UCSD-AML1 (cell line): ENCODE data around the gene ZBTB45.

Source experiments
- DNase-seq: peaks from one replicate; lab custom pipeline; 2025; ENCODE audit not compliant: unreplicated experiment; lab: John Stamatoyannopoulos, UW

The ZBTB45 gene

GRCh38 chr19:58519355-58520256 lies at the start of gene ZBTB45:
Gene ZBTB45, minus strand, starts transcription at chr19:58519810. Its CDS starts 2,137 bp downstream, at chr19:58517673.
- peak; percentile 96 for DNase-seq

- DNase-seq, result no peak
Observed at GRCh38 chr19:58568453-58569130, 49.0 kb upstream of the ZBTB45 start.

GRCh38 chr19:58566989-58567388 lies 47.4 kb upstream of the ZBTB45 start:
- DNase-seq, result no peak

- DNase-seq, result no peak
Observed at GRCh38 chr19:58563823-58564222, 44.2 kb upstream of the ZBTB45 start.

- no peak for DNase-seq
Observed at GRCh38 chr19:58563034-58563573, 43.5 kb upstream of the ZBTB45 start.

GRCh38 chr19:58562122-58563033 lies 42.8 kb upstream of the ZBTB45 start:
- no peak for DNase-seq

- no peak for DNase-seq
Observed at GRCh38 chr19:58561373-58562121, 41.9 kb upstream of the ZBTB45 start.

- no peak for DNase-seq
Observed at GRCh38 chr19:58560921-58561320, 41.3 kb upstream of the ZBTB45 start.

- no peak for DNase-seq
Observed at GRCh38 chr19:58560007-58560887, 40.6 kb upstream of the ZBTB45 start.

- DNase-seq, result no peak
Observed at GRCh38 chr19:58559275-58560006, 39.8 kb upstream of the ZBTB45 start.

- DNase-seq, result no peak
Observed at GRCh38 chr19:58558623-58559274, 39.1 kb upstream of the ZBTB45 start.

- no peak for DNase-seq
Observed at GRCh38 chr19:58558066-58558622, 38.5 kb upstream of the ZBTB45 start, which contains the start of gene UBE2M. Gene UBE2M, minus strand, starts transcription at chr19:58558611. Its CDS starts 230 bp downstream, at chr19:58558381.

GRCh38 chr19:58557221-58558065 lies 37.8 kb upstream of the ZBTB45 start:
- no peak for DNase-seq

GRCh38 chr19:58556622-58557220 lies 37.1 kb upstream of the ZBTB45 start:
- no peak for DNase-seq

GRCh38 chr19:58555920-58556621 lies 36.5 kb upstream of the ZBTB45 start:
- no peak for DNase-seq
